ENCODE results near the gene LCA5L.

The LCA5L gene

DNA sequence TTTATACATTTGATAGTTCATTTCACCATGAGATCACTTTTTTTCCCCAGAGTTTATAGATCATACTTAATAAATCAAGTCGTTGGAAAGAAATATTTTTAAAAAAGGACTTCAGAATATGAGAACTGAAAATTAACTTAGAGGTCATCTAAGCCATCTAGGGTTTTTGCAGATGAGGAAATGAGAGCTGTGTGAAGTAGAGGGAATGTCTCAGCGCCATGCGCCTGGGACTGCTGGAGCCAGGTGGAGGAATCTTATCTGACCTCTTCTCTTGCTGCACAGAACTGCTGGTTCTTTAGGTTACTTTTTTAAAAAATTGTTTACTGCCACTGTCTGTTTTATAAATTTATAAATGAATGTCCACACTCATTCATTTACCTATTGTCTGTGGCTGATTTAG is 17.7 kb upstream of the LCA5L start:
- TF ChIP-seq, protein P1, sequence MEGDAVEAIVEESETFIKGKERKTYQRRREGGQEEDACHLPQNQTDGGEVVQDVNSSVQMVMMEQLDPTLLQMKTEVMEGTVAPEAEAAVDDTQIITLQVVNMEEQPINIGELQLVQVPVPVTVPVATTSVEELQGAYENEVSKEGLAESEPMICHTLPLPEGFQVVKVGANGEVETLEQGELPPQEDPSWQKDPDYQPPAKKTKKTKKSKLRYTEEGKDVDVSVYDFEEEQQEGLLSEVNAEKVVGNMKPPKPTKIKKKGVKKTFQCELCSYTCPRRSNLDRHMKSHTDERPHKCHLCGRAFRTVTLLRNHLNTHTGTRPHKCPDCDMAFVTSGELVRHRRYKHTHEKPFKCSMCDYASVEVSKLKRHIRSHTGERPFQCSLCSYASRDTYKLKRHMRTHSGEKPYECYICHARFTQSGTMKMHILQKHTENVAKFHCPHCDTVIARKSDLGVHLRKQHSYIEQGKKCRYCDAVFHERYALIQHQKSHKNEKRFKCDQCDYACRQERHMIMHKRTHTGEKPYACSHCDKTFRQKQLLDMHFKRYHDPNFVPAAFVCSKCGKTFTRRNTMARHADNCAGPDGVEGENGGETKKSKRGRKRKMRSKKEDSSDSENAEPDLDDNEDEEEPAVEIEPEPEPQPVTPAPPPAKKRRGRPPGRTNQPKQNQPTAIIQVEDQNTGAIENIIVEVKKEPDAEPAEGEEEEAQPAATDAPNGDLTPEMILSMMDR (IDR thresholded peaks at IDR 0.05; ENCODE audit: insufficient read depth, missing control alignments), result no peak
- FAIRE-seq (no peak), DNase-seq (ENCODE audit: insufficient read length, low spot score) (no peak)

DNA sequence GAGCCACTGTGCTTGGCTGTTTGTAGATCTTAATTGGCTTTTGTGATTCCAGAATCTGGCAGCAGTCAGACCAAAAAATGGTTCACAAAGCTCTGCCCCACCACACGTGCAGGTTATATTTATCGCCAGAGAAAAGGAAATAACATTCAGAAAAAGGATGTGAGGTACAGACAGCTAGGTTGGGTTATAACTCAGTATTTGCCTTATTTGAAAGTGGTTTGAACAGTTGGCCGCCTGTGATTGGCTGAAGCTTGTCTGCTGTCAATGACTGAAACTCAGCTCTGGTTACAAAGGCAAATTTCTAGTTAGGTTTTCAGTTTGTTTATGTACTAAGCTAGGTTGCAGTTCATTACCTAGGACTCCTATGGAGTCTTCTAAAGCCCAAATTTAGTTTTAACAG is 15.8 kb upstream of the LCA5L start:
- TF ChIP-seq, protein P1 (IDR thresholded peaks at IDR 0.05; ENCODE audit: insufficient read depth, missing control alignments), result no peak
- DNase-seq (ENCODE audit: insufficient read length, low spot score), result no peak
- FAIRE-seq, result no peak

DNA sequence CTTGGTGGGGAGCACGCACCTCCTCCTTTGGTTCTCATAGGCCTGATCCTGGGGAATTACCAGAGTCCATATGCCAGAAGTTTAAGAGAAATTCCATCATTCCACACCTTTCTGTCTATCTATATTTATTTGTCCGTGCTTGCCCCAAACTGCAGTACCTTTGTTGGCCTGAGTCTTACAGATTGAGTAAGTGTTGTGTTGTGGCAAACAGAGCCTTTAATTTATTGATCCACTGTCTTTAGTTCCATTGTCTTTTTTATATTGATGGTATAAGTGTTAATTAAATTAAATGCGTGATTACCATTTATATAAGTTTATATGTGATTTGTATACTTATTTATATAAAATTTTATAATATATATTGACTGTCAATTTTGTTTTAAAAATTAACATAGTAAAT is 11.1 kb upstream of the LCA5L start:
- DNase-seq (ENCODE audit: insufficient read length, low spot score), result no peak

DNA sequence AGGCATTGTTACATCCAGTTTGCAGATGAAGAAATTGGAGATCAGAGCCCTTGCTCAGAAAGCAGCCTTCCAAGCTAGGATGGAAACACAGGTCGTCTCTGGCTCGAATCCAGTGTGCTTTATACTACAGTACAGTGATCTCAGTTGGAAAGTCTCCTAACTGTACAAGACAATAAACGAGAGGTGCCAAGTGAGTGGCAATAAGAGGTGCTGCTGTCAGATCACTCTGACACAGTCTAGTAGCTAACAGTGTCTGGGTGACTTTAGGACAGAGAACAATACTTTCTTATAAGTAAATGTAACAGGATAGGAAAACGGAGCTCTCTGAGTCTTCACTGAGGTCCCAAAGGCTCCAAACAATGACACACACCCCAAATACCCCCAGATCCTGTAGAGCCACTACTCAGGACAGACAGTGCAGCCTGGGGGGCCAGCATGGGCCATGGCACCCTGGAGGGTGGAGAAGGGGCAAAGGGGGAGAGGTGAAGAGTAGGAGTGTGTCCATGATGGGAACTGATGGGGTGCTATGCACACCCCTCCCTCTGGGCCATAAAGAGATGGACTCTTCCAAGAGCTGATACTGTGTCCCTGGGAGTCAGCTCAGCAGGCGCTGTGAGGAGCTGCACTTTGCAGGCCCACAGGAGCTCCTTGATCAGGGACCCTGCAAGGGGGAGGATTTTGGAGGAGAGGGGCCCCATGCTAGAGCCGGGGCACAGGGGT is 9.5 kb upstream of the LCA5L start:
- FAIRE-seq (no peak), DNase-seq (ENCODE audit: insufficient read length, low spot score) (no peak)
- TF ChIP-seq, protein P1 (IDR thresholded peaks at IDR 0.05; ENCODE audit: insufficient read depth, missing control alignments), result no peak

More for the DNA sequence above, 11.1 kb upstream of the LCA5L start:
- FAIRE-seq, result no peak
- TF ChIP-seq, protein P1 (IDR thresholded peaks at IDR 0.05; ENCODE audit: insufficient read depth, missing control alignments), result no peak

DNA sequence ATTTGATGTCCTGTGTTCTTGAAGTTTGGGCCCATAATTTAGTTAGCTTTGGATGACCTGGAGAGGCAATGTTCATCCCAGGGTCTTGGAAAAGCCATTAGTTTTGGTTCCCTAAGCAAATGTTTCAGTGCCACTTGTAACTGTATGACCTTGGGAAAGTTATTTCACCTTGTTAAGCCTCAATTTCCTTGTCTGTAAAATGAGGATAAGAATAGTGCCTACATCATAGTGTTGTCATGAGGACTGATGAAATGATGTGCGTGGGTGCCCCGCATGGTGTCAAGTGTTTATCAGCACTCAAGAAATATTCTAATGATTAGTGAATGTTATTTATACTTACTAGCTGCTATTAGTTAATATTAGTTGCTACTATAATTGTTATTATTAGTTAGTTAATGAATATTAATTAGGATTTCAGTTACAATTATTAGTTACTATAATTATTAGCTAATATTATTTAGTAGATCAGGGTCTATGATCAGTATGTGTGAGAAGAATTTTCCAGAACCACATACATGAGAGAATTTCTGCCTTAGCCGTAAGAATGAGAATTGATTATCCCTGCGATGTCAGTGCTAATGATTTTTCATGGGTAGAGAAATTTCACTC is 8.1 kb upstream of the LCA5L start:
- TF ChIP-seq, protein P1 (IDR thresholded peaks at IDR 0.05; ENCODE audit: insufficient read depth, missing control alignments), result no peak
- no peak for FAIRE-seq
- no peak for DNase-seq (ENCODE audit: insufficient read length, low spot score)

DNA sequence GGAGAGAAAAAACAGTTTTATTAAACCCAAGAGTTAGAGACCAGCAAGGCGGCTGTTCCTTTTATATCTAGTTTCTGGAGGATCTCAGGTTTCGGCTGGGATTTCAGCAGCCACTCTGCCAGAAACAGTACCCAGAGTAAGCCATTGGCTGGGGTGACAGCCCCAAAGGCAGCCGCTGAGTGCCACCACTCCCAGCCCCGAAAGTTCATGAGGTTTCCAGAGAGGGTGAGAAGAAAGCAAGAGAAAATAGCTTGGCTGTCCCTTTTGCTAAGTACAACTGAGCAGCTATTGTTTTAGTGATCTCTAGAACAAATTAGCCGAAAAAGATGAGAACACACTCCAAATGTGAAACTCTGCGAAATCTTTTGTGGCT is 7.4 kb upstream of the LCA5L start:
- DNase-seq (ENCODE audit: insufficient read length, low spot score) (no peak), FAIRE-seq (no peak)
- TF ChIP-seq, protein P1 (IDR thresholded peaks at IDR 0.05; ENCODE audit: insufficient read depth, missing control alignments), result no peak

All from D721Med (cell line).